SU-DHL-6 (cell line): ENCODE data around the gene FAM162A.

Experiments
- H2AFZ ChIP-seq: fragments of 200-600 bp; sonication (generic); 2 replicates; pipeline ENCODE4 v1.6.1; 2014; ENCODE audit warnings: low read depth, mild to moderate bottlenecking, moderate library complexity, mixed read lengths, antibody characterized with exemption, low read length; ENCODE audit not compliant: severe bottlenecking
- H3F3A ChIP-seq: fragments of 200-600 bp; shearing (Covaris generic); 2 replicates; pipeline ENCODE4 v1.6.0; 2016; ENCODE audit warnings: antibody characterized with exemption, mild to moderate bottlenecking; ENCODE audit not compliant: insufficient read depth
- H3K27ac ChIP-seq: fragments of 200-600 bp; sonication (generic); 2 replicates; pipeline ENCODE4 v1.5.1; 2016; ENCODE audit warnings: low read depth, mild to moderate bottlenecking, low read length, moderate library complexity, mixed read lengths
- H3K27me3 ChIP-seq: fragments of 200-600 bp; sonication (generic), shearing (Covaris generic); 2 replicates; pipeline ENCODE4 v1.6.0; 2014; ENCODE audit warnings: mild to moderate bottlenecking, low read length
- H3K36me3 ChIP-seq: fragments of 200-600 bp; sonication (generic); 2 replicates; pipeline ENCODE4 v1.6.1; 2014; ENCODE audit warnings: mild to moderate bottlenecking, low read length, mixed read lengths
- H3K4me2 ChIP-seq: fragments of 300-600, 200-600 bp; shearing (Covaris generic), sonication (generic); 2 replicates; pipeline ENCODE4 v1.6.0; 2014; ENCODE audit warnings: low read length, low read depth, mild to moderate bottlenecking; ENCODE audit not compliant: poor library complexity, severe bottlenecking
- H3K4me3 ChIP-seq: fragments of 200-600 bp; sonication (generic); 2 replicates; pipeline ENCODE4 v1.5.1; 2014; ENCODE audit warnings: antibody characterized with exemption, low read length, mild to moderate bottlenecking, mixed read lengths; ENCODE audit not compliant: insufficient read depth, poor library complexity, severe bottlenecking
- H3K79me2 ChIP-seq: fragments of 200-600 bp; sonication (generic); 2 replicates; pipeline ENCODE4 v1.6.1; 2014; ENCODE audit warnings: mild to moderate bottlenecking, low read length, moderate library complexity; ENCODE audit not compliant: insufficient read depth
- H3K9ac ChIP-seq: fragments of 200-600 bp; sonication (generic); 2 replicates; pipeline ENCODE4 v1.7.0; 2014; ENCODE audit warnings: mild to moderate bottlenecking, low read length
- H3K9me2 ChIP-seq: fragments of 200-600 bp; sonication (generic); replicated peaks from 2 replicates; pipeline ENCODE4 v1.6.1; 2014; ENCODE audit warnings: low read length; ENCODE audit not compliant: insufficient read depth
- H3K9me3 ChIP-seq: fragments of 200-600 bp; sonication (generic); 2 replicates; pipeline ENCODE4 v1.6.1; 2014; ENCODE audit warnings: low read length, mixed read lengths; ENCODE audit not compliant: insufficient read depth
- H4K20me1 ChIP-seq: fragments of 200-600 bp; sonication (generic); 2 replicates; pipeline ENCODE4 v1.6.1; 2014; ENCODE audit warnings: low read depth, mild to moderate bottlenecking, antibody characterized with exemption, low read length, moderate library complexity, mixed read lengths
- EZH2phosphoT487 ChIP-seq: fragments of 200-600 bp; sonication (generic), shearing (Covaris generic); conservative IDR thresholded peaks from 2 replicates; pipeline ENCODE4 v1.6.1; 2018; ENCODE audit warnings: mild to moderate bottlenecking, antibody characterized with exemption, low read length, moderate library complexity, mixed read lengths
- TF ChIP-seq, protein P1 (sequence below): fragments of 200-600 bp; sonication (generic); IDR thresholded peaks from one replicate; pipeline ENCODE4 v1.5.1; 2017; ENCODE audit warnings: antibody characterized with exemption, mild to moderate bottlenecking, low read length, moderate library complexity; ENCODE audit not compliant: insufficient read depth, poor library complexity, severe bottlenecking

Gene FAM162A

GRCh38 chr3:122349171-122349570 is 34.8 kb upstream of the FAM162A start:
- no peaks in the 10 kb centered on the region for H3K36me3 ChIP-seq
- no peaks in the 10 kb centered on the region for H4K20me1 ChIP-seq
- H3K4me2 ChIP-seq: no peak overlapping the region
- TF ChIP-seq EZH2phosphoT487: no peak
- TF ChIP-seq, protein P1, sequence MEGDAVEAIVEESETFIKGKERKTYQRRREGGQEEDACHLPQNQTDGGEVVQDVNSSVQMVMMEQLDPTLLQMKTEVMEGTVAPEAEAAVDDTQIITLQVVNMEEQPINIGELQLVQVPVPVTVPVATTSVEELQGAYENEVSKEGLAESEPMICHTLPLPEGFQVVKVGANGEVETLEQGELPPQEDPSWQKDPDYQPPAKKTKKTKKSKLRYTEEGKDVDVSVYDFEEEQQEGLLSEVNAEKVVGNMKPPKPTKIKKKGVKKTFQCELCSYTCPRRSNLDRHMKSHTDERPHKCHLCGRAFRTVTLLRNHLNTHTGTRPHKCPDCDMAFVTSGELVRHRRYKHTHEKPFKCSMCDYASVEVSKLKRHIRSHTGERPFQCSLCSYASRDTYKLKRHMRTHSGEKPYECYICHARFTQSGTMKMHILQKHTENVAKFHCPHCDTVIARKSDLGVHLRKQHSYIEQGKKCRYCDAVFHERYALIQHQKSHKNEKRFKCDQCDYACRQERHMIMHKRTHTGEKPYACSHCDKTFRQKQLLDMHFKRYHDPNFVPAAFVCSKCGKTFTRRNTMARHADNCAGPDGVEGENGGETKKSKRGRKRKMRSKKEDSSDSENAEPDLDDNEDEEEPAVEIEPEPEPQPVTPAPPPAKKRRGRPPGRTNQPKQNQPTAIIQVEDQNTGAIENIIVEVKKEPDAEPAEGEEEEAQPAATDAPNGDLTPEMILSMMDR: no peak
- no peaks in the 10 kb centered on the region for H3K27me3 ChIP-seq
- H3K27ac ChIP-seq: no peak overlapping the region
- H3K9ac ChIP-seq: no peak overlapping the region
- no peak overlapping the region for H3K4me3 ChIP-seq
- no peak overlapping the region for H2AFZ ChIP-seq
- no peaks in the 10 kb centered on the region for H3K79me2 ChIP-seq
- no peaks in the 10 kb centered on the region for H3K9me3 ChIP-seq
- no peaks in the 10 kb centered on the region for H3K9me2 ChIP-seq
- no peaks in the 10 kb centered on the region for H3F3A ChIP-seq

DNA sequence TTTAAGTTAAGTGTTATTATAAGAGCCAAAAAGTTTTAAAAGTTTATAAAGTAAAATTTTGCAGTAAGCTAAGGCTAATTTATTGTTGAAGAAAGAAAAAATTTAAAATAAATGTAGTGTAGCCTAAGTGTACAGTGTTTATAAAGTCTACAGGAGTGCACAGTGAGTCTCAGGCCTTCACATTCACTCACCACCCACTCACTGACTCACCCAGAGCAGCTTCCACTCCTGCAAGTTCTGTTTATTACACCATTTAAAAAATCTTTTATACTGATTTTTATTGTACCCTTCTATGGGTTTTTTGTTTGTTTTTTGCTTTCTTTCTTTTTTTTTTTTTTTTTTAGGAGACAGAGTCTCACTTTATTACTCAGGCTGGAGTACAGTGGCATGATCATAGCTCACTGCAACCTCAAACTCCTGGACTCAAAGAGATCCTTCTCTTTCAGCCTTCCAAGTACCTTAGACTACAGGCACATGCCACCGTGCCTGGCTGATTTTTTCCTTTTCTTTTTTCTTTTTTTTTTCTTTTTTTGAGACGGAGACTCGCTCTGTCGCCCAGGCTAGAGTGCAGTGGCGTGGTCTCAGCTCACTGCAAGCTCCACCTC is 33.1 kb upstream of the FAM162A start:
- no peaks in the 10 kb centered on the region for H3K9me3 ChIP-seq
- TF ChIP-seq EZH2phosphoT487: no peak
- TF ChIP-seq, protein P1: no peak
- H3F3A ChIP-seq: no peaks in the 10 kb centered on the region
- no peak overlapping the region for H3K4me3 ChIP-seq
- no peak overlapping the region for H2AFZ ChIP-seq
- H3K9ac ChIP-seq: no peak overlapping the region
- H3K27ac ChIP-seq: no peak overlapping the region
- H4K20me1 ChIP-seq: no peaks in the 10 kb centered on the region
- no peaks in the 10 kb centered on the region for H3K79me2 ChIP-seq
- H3K4me2 ChIP-seq: no peak overlapping the region
- H3K36me3 ChIP-seq: no peaks in the 10 kb centered on the region
- no peaks in the 10 kb centered on the region for H3K9me2 ChIP-seq
- no peaks in the 10 kb centered on the region for H3K27me3 ChIP-seq

DNA sequence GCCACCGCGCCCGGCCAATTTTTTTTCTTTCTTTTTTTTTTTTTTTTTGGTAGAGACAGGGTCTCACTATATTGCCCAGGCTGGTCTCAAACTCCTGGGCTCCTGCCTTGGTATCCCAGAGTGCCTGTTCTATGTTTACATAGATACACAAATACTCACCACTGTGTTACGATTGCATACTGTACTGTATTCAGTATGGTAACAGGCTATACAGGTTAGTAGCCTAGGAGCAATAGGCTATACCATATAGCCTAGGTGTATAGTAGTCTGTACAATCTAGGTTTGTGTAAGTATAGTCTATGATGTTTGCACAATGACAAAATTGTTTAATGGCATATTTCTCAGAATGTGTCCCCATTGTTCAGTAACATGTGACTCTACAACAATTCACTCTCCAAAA is 32.4 kb upstream of the FAM162A start:
- no peaks in the 10 kb centered on the region for H3K9me3 ChIP-seq
- no peak overlapping the region for H3K27ac ChIP-seq
- no peaks in the 10 kb centered on the region for H3F3A ChIP-seq
- no peaks in the 10 kb centered on the region for H3K79me2 ChIP-seq
- no peaks in the 10 kb centered on the region for H3K9me2 ChIP-seq
- TF ChIP-seq, protein P1: no peak
- no peak for TF ChIP-seq EZH2phosphoT487
- H3K27me3 ChIP-seq: no peaks in the 10 kb centered on the region
- H3K9ac ChIP-seq: no peak overlapping the region
- H4K20me1 ChIP-seq: no peaks in the 10 kb centered on the region
- no peaks in the 10 kb centered on the region for H3K36me3 ChIP-seq
- H3K4me3 ChIP-seq: no peak overlapping the region
- H3K4me2 ChIP-seq: no peak overlapping the region
- H2AFZ ChIP-seq: no peak overlapping the region
